Ovary (tissue), 9 donors: ENCODE results near the gene LAIR1. TPM values are rescaled to one million over a fixed set of nuclear protein-coding genes. Genes with fewer than 3 reads are reported as not detected.

Source experiments
- DNase-seq, 5 donors: peaks; one replicate each; pipeline ENCODE4 v3.0.0-alpha.2; 2019 to 2020
- H3K27ac ChIP-seq, 2 donors: fragments of 200-600 bp; one replicate each; pipeline versions ENCODE4 v1.5.1 to v1.8.0; 2019 to 2022
- H3K27me3 ChIP-seq: fragments of 200-600 bp; one replicate; pipeline ENCODE4 v1.8.0; 2022
- H3K36me3 ChIP-seq: fragments of 200-600 bp; sonication (generic); one replicate; pipeline ENCODE4 v1.5.1; 2019
- H3K4me1 ChIP-seq: one replicate; pipeline ENCODE4 v1.8.1; 2013; ENCODE audit warnings: mild to moderate bottlenecking, moderate library complexity; ENCODE audit not compliant: insufficient read depth
- H3K4me3 ChIP-seq: fragments of 200-600 bp; sonication (generic); one replicate; pipeline ENCODE4 v1.5.1; 2017
- H3K9me3 ChIP-seq, 2 donors: fragments of 200-600 bp in 1 of 2; sonication (generic) in 1 of 2; one replicate each; pipeline versions ENCODE4 v1.5.1 to v1.8.1; 2013 to 2019; ENCODE audit warnings: mild to moderate bottlenecking in 1 of 2, moderate library complexity in 1 of 2
- EP300 ChIP-seq: sonication (generic); formaldehyde crosslinking; IDR thresholded peaks from one replicate; pipeline ENCODE4 v1.6.1; 2017; ENCODE audit warnings: antibody characterized with exemption
- POLR2A ChIP-seq: fragments of 450-650 bp; IDR thresholded peaks from one replicate; pipeline ENCODE4 v1.6.1; 2017; ENCODE audit warnings: antibody characterized with exemption, mild to moderate bottlenecking, moderate library complexity
- WGBS, 3 donors: extraction: QIAGEN DNeasy Blood & Tissue Kit in 1 of 3; methylation state at CpG; one replicate each; pipeline versions ENCODE4 v1.1.5 to v1.1.7; 2013 to 2017; 5-methylcytosine and 5-hydroxymethylcytosine counted together
- intact Hi-C, 4 donors: fragments of 100-400 bp; cut with DNase I; formaldehyde crosslinking; loops; one replicate each; pipeline versions ENCODE4 v1.11.0 to v1.15.1; 2022 to 2023
- polyA plus RNA-seq, 2 donors: library from polyadenylated mRNA; stranded (reverse); fragments of 200-250 nt in 1 of 2; fragments of 350-450 nt in 1 of 2; fragmentation: Illumina TruSeq in 1 of 2; extraction: RNeasy Lipid Tissue Mini Kit (QIAGEN cat#74804) in 1 of 2; gene quantifications; one replicate each; pipeline ENCODE4 v1.2.3, GENCODE V29; 2013 to 2014
- total RNA-seq, 7 donors: library from RNA; depleted of rRNA in 2 of 7; stranded (reverse); fragments of >200 nt in 2 of 7; fragmentation: NEBNext Ultra II Directional in 3 of 7; extraction: Animal tissue kit (Norgen Biotek cat#: 25700) in 3 of 7; gene quantifications; one replicate each; pipeline versions ENCODE4 v1.1.0 to v1.2.4, GENCODE V29; 2016 to 2023
- TF ChIP-seq, protein P1 (sequence below), 3 donors: fragments of 450-650 bp in 2 of 3; fragments of 200-600 bp in 1 of 3; IDR thresholded peaks; one replicate each; pipeline versions ENCODE4 v1.5.1 to v1.8.0; 2016 to 2022; ENCODE audit warnings: antibody characterized with exemption in 3 of 3, mild to moderate bottlenecking in 1 of 3
- donor health status: DM: no; HTN: no; CAD: no; lungs with moderate emphysema.
- donor health status: DM: no; HTN: no; CAD: no.
- donor health status: Bipolar disorder and iron deficiency.
- donor health status: DM: yes; HTN: yes; CAD: no.
- donor health status: DM: no; HTN: no; CAD: no.
- donor health status: DM: yes; HTN: yes; CAD: no.

Gene LAIR1
- total and polyA plus RNA-seq, 9 donors = 4.7 to 22.2 (median 6.9) TPM

GRCh38 chr19:54311486-54311885, 53.2 kb downstream of the LAIR1 start:
- no peak overlapping the region for H3K4me3 ChIP-seq
- intact Hi-C loops = no loop called here
- H3K9me3 ChIP-seq = no peaks in the 10 kb centered on the region
- no peaks in the 10 kb centered on the region for H3K27me3 ChIP-seq
- no peak for DNase-seq
- no peaks in the 10 kb centered on the region for H3K36me3 ChIP-seq
- H3K27ac ChIP-seq = no peak overlapping the region
- TF ChIP-seq EP300 (no peak), POLR2A (no peak)
- TF ChIP-seq, protein P1, sequence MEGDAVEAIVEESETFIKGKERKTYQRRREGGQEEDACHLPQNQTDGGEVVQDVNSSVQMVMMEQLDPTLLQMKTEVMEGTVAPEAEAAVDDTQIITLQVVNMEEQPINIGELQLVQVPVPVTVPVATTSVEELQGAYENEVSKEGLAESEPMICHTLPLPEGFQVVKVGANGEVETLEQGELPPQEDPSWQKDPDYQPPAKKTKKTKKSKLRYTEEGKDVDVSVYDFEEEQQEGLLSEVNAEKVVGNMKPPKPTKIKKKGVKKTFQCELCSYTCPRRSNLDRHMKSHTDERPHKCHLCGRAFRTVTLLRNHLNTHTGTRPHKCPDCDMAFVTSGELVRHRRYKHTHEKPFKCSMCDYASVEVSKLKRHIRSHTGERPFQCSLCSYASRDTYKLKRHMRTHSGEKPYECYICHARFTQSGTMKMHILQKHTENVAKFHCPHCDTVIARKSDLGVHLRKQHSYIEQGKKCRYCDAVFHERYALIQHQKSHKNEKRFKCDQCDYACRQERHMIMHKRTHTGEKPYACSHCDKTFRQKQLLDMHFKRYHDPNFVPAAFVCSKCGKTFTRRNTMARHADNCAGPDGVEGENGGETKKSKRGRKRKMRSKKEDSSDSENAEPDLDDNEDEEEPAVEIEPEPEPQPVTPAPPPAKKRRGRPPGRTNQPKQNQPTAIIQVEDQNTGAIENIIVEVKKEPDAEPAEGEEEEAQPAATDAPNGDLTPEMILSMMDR (IDR thresholded peaks at IDR 0.05) = no peak
- 43 to 67% (median 51%) methylated on average over 5 of the region's 5 CpGs for WGBS, 3 donors
- H3K4me1 ChIP-seq = no peaks in the 10 kb centered on the region

- no peaks in the 10 kb centered on the region for H3K4me1 ChIP-seq
- no peaks in the 10 kb centered on the region for H3K9me3 ChIP-seq
- H3K4me3 ChIP-seq = no peak overlapping the region
- H3K27ac ChIP-seq = no peak overlapping the region
- H3K36me3 ChIP-seq = no peaks in the 10 kb centered on the region
- TF ChIP-seq, protein P1 (IDR thresholded peaks at IDR 0.05) = no peak
- no peak for TF ChIP-seq POLR2A
- TF ChIP-seq EP300 = no peak
- intact Hi-C loops = no loop called here
- WGBS, 3 donors = 54 to 87% (median 79%) methylated on average over 5 of the region's 5 CpGs
- no peaks in the 10 kb centered on the region for H3K27me3 ChIP-seq
- DNase-seq = no peak
Observed at GRCh38 chr19:54310543-54310942, 54.2 kb downstream of the LAIR1 start.

- DNase-seq = no peak
- Histone ChIP-seq H3K4me3 (no peak overlapping the region), H3K9me3 (no peaks in the 10 kb centered on the region), H3K27ac (no peak overlapping the region), H3K27me3 (no peaks in the 10 kb centered on the region), H3K4me1 (no peaks in the 10 kb centered on the region), H3K36me3 (no peaks in the 10 kb centered on the region)
- WGBS, 3 donors = 65 to 75% (median 70%) methylated on average over 12 of the region's 12 CpGs
- intact Hi-C loops = no loop called here
- TF ChIP-seq, protein P1 (IDR thresholded peaks at IDR 0.05) = no peak
- TF ChIP-seq EP300 = no peak
- no peak for TF ChIP-seq POLR2A
Observed at GRCh38 chr19:54309811-54310210, 54.9 kb downstream of the LAIR1 start.

DNA sequence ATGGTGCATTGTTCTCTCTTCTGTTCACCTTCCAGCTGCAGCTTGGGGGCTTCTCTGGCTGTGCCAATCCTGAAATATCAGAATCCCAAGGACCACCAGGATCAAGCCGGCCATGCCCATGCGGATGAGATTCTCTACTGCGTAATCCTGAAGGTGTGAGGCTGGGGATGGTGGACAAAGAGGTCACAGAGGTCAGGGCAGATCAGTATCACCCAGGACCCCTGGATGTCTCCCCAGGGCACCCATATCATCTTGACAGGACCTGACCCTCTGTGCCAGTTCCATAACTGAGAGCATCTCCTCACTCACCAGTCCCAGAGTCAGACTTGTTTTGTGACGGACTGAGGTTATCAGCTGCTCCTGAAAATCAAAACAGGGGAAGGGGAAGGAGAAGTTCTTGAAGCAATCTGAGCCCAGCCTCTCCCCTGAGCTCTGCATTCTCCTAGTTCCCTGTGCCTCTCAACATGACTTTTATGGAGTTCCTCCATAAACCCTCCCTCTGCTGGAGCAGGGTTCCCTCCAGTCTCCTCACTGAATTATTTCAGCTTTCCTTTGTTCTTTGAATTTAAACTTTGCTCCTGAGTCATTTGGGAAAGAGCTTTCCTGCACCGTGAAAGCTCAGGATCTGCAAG, 57.2 kb downstream of the LAIR1 start:
- no peak for DNase-seq
- Histone ChIP-seq H3K36me3 (no peaks in the 10 kb centered on the region), H3K4me1 (no peaks in the 10 kb centered on the region), H3K4me3 (no peak overlapping the region), H3K9me3 (no peaks in the 10 kb centered on the region), H3K27ac (no peak overlapping the region), H3K27me3 (no peaks in the 10 kb centered on the region)
- TF ChIP-seq EP300 (no peak), POLR2A (no peak)
- TF ChIP-seq, protein P1 (IDR thresholded peaks at IDR 0.05) = no peak
- intact Hi-C loops = no loop called here
- WGBS, 3 donors = 79 to 84% (median 83%) methylated on average over 5 of the region's 5 CpGs
